NCI-H2227 (cell line): ENCODE results near the gene ENPP7.

ENCODE experiments used
- DNase-seq: peaks from one replicate; lab custom pipeline; 2025; ENCODE audit not compliant: unreplicated experiment; lab: John Stamatoyannopoulos, UW

ENPP7 gene

DNA sequence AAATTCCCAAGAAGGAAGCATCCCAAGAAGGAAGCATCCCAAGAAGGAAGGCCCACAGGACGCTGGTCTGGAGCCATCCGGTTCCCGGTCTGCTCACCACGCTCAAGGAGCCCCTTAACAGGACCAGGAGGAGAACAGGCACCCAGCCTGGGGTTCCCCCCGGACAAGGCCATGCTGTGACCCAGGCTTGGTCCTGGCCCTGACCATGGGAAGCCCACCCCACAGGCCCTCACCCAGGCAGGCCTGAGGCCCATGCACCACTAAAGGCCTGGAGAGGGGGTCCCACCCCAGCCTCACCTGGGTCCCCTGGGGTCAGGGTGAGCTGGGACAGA, 340 bp upstream of the ENPP7 start:
- DNase-seq, result no peak

DNA sequence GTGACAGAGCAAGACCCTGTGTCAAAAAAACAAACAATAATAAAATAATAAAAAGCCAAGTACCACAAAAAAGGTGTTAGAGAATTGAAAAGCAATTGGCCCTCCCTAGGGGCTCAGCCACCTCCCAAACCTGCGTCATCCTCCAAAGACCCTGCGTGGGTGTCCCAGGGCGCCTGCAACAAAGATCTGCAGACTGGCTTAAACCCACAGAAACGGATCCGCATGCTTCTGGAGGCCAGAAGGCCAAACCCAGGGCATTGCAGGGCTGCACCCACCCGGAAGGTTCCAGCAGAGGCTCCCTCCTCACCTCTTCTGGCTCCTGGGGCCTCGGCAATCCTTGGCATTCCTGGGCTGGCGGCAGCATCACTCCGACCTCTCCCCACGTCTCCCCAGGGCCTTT, 1.5 kb downstream of the ENPP7 start:
- no peak for DNase-seq

DNA sequence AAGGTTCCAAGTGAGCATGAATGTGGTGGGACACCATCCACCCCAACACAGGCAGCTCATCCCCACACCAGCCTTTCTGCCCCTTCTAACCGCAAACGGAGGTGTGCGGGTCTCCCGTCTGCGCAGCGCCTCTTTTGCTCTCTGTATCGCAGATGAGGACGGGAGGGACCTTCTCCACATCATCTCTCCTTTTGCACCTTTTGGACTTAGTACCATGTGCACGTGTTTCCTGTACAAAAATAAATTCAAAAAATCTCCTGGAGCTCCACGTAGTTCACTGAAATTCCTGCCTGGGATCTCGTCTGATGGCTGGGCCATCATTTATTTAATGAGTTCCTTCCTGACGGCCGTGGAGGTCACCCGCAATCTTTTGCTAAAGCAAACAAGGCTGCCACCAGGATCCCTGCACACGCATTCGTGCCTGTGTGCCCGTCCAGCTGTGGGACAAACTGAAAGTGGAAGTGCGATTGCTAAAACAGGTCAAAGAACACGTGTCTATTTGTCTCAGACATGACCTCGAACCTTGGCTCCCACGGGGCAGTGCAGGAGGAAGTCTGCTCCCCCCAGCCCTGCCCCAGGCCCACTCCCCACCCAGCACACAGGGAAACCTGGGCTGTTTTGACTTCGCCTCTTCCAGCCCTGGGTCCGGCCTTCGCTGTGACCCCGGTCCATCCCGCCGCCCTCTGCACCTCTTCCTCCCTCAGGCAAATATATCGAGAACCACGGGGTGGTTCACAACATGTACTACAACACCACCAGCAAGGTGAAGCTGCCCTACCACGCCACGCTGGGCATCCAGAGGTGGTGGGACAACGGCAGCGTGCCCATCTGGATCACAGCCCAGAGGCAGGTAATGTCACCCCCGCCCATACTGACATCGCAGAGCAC, 2.3 kb downstream of the ENPP7 start:
- DNase-seq, result no peak

DNA sequence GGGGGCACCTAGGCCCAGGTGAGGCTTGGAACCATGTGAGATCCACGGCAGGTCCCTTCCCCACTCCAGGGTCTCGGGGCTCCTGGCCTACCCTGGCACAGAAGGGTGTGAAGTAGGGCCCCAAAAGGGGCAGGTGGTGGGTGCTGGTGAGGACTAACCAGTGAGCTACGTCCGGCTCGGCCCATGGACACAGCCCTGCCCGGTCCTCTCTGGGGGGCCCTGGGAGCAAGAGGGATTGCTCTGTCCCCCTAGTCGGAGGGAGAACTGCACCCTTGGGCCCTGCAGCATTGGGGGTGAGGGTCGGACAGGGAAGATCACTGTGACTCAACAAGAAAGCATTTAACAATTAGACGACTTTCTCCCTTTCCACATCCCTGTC, 2.9 kb downstream of the ENPP7 start:
- no peak for DNase-seq

DNA sequence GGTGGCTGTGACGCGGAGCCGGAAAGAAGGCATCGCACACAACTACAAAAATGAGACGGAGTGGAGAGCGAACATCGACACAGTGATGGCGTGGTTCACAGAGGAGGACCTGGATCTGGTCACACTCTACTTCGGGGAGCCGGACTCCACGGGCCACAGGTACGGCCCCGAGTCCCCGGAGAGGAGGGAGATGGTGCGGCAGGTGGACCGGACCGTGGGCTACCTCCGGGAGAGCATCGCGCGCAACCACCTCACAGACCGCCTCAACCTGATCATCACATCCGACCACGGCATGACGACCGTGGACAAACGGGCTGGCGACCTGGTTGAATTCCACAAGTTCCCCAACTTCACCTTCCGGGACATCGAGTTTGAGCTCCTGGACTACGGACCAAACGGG, 4.4 kb downstream of the ENPP7 start:
- no peak for DNase-seq

DNA sequence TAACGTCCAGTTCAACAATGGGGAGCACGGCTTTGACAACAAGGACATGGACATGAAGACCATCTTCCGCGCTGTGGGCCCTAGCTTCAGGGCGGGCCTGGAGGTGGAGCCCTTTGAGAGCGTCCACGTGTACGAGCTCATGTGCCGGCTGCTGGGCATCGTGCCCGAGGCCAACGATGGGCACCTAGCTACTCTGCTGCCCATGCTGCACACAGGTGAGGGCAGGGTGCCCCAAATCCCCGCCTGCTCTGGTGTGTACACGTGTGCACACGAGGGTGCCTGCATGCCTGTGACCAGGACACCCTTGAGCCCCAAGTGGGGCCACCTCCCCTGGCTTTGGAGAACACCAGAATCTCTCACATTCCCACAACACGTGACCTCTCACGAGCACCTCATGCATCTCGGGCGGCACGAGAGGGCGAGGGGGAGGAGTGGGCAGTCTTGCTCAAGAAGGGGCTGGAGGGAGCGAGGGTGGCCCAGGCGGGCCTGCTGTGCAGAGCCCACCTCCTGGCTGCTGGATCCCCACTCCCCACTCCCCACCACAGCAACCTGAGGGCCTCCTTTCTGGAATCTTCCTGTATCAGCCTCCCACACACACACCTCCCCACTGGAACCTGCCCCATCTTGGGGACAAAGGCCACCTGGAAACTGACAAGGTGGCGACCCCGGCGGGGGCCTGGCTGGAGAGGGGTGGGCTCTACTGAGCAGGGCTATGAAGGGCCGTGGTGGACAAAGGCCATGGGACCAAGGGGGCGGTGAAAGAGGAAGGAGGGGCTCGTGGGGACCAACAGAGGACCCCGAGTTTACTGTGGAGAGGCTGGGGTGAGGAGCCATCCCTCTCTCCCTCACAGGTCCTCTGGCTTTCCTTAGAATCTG, 6.5 kb downstream of the ENPP7 start:
- no peak for DNase-seq

DNA sequence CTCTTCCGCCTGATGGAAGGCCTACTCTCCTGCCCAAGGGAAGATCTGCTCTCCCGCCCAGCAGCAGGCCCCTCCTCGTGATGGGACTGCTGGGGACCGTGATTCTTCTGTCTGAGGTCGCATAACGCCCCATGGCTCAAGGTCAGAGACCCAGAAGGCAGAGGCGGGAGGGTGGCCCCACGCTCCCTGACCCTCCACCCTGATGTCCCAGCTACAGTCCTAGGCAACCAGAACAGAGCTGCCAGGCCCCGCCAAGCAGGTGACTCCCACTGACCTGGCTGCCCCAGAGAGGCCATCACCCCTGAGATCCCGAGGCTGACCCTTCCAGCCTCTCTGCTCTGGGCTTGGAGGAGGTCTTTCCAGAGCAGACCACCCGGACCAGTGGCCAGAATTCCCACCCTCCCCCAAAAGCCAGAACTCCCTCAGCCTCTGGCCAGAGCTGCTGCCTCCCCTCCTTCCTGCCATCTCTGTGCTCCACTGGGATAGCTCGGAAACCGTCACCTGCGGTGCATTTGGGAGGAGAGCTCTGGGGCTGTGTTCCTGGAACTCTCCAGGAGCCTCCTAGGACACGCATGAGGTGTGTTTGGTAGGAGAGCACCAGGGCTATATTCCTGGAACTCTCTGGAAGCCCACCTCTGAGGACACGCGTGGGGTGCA, 7.3 kb downstream of the ENPP7 start:
- DNase-seq, result no peak

DNA sequence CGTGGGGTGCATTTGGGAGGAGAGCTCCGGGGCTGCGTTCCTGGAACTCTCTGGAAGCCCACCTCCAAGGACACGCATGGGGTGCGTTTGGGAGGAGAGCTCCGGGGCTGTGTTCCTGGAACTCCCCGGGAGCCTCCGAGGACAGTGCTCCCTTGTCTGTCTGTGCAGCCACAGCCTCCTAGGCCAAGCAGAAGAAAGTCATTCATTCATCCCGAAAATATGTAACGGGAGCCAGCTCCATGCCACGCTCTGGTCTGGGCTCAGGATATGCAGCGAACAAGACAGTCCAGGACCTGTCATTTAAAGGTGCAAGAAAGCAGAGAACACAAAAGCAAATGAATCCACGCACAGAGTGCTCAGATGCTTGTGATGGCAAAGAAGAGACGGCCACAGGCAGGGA, 7.9 kb downstream of the ENPP7 start:
- no peak for DNase-seq

DNA sequence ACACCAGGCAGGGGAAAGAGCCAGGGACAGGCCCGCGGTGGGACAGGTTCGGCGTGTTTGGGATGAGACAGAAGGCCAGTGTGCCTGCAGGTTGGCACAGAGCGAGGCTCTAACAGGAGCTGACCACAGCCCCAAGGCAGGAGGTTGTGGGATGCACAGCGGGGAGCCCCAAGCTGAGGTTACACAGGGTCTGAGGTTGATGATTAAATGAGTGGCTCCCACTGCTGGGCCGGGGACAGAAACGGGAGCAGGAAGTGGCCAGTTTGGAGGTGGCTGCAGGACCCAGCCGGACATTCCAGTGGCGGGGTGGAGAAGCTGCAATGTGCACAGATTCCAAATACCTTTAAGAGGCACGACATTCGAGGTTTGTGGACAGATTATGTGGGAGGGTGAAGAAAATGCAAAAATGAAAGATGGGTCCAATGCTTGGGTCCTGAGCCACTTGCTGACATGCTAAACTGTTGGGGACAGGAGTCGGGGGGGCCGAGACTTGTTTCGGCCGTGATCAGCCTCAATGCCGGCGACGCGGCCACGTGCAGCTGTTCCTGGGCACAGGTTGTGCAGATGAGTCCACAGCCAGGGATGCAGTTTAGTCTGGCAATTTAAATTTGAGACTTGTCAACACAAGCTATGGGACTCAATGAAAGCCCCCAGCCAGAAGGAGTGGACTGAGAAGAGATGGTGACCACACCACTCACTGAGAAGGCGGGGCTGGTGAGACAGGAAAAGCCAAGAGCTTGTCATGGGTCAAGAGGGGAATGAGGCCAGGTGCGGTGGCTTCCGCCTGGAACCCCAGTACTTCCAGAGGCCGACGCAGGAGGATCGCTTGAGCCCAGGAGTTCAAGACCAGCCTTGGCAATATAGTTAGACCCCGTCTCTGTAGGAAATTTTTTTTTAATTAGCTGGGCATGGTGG, 8.7 kb downstream of the ENPP7 start:
- no peak for DNase-seq

DNA sequence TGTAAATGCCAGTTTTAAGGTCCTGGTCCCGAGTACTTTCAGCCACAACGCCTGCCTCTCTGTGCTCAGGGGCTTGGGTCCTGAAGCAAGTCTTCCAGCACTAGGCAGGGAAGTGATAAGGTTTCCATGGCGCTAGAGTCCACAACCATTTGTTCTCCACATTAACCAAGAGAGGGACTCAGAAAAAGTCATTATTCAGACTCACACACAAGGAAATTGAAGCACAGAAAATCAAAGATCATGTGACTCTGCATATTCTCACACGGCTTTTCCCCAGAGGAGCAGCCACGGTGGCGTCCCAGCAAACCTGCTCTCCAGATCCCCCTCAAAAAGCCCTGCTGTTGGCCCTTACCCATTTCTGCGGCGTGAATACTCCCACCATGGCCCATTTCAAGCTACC, 9.7 kb downstream of the ENPP7 start:
- DNase-seq, result no peak

DNA sequence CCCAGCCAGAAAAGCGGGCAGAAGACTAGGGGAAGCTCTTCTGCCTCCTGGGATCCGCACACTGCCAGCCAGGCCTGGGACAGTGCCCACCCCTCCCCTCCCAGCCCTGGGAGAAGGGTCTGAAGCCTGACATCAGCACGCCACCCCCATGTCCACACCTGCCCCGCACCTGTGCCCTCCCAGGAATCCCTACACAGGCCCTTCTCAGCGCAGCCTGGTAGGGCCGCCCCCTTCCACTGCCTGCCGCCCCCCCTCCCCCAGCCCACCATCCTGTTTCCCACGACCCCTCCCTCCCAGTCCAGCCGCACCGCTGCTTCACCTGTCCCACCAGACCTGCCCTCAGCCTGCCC, 10.6 kb downstream of the ENPP7 start:
- DNase-seq, result no peak

DNA sequence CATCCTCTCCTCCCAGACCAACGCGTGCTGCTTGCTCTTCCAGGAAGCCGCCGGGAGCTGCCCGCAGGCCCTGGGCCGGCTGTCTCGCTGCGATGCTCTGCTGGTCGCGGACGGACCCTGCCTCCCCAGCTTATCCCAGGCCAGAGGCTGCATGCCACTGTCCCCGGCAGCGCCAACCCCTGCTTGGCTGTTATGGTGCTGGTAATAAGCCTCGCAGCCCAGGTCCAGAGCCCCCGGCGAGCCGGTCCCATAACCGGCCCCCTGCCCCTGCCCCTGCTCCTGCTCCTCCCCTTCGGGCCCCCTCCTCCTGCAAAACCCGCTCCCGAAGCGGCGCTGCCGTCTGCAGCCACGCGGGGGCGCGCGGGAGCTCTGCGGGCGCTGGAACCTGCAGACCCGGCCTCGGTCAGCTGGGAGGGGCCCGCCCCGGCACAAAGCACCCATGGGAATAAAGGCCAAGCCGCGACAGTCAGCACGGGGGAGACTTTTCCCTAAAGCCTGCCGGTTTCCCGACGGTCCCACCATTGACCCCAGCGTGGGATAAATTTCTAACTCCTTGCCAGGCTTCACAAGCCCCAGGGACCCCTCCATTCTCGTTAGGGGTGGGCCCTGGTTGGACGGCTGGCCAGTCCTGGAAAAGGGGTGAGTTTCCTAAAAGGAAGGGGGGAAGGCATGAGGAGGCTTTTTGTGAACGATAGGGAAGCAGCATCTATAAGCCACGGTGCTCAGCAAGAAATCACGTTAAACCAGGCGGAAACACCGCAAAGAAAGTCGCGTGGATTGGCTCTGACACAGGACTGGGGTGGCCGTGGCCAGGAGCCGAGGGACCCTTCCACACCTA, 11.2 kb downstream of the ENPP7 start:
- peak; percentile 90 for DNase-seq

DNA sequence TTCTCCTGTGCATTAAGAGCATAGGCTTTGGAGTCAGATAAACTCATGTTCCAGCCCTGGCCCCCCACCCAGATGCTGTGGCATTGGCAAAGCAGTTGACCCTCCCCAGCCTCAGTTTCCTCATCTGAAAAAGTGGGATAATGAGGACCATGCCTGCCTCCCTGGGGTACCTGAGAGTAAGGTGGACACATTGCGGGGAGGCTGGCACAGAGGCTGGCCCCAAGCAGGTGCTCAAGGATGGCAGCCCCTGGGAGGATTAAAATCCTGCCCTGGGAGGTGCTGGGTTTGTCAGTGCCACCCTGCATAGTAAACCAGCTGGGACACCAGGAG, 11.8 kb downstream of the ENPP7 start:
- no peak for DNase-seq

DNA sequence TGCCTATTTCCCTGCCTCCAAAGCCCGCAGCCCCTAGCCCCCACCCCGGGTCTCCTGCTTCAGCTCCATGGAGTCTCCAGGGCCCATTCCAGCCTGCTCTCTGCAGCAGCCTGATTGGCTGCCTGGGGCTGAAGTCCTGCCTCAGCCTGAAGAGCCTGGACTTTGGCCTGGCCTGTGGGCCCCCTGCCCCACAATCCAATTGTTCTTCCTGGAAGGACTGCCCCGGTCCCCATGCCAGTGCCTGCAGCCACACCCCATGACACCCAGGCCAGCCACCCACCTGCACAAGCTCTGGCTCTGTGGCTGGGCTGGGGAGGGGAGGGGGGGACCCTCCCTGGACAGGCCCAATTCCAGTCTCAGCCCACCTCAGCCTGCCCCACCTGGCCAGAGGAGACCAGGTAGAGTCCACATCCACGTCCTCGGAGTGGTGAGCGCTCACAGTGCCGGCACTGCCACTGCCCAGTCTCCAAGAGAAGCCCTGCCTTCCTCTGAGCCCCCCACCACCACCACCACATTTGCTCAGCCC, 12.3 kb downstream of the ENPP7 start:
- no peak for DNase-seq

DNA sequence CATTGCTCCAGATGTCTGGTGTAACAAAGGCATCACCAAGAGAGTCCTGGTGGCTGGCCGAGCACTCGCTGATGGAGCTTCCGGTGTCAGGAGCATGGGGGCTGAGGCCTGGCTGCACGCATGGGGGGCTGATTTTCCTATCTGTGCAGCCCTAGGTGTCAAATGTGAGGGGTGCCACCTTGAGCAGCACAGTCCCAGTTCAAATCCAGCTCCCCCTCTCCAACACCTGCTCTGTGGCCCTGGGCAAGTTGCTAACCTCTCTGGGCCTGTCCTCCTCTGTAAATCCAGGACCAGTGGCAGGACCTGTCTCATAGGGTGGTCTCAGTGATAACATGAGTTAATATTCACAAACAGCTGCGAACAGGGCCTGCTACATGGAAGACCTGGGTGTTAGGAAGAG, 12.9 kb downstream of the ENPP7 start:
- DNase-seq, result no peak

DNA sequence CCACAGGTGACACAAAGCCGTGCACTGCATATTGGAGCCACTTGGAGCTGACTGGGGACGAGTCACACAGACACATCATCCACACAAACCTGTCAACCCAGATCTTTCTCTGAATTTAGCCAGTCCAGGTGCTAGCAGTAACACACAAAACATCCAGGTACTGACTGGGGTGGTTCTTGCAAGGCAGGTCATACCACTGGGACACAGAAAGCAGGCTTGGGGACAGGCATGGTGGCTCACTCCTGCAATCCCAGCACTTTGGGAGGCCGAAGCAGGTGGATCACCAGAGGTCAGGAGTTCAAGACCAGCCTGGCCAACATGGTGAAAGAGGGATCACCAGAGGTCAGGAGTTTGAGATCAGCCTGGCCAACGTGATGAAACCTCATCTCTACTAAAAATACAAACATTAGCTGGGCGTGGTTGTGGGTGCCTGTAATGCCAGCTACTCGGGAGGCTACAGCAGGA, 14.9 kb downstream of the ENPP7 start:
- no peak for DNase-seq

DNA sequence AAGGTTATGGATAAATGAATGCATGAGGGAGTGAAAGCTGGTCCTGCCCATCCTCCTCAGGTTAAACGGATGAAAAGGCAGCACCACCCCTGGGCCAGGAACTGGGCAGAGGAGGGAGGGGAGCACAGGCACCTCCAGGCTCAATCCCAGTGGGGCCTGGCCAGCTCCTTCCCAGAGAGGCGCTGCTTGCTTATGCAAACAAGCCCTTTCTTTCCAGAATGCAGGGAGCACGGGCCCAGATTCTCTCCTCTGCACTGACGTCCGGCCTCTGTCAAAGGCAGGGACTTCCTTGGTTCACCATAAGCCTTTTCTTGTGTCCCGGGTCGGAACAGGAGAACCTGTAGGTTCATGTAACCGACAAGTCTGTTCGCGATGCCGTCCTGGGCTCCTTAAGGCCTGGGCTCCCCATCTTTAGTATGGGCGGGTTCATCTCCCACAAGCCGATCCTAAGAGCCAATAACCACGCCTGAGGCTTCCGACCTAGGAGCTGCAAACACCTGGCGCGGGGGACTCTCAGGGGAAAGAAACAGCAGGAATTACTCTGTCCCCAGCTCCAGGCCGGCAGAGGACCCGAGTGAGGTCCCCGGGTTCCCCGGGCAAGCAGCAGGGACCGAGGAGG, 16.3 kb downstream of the ENPP7 start:
- DNase-seq, result peak; percentile 48

DNA sequence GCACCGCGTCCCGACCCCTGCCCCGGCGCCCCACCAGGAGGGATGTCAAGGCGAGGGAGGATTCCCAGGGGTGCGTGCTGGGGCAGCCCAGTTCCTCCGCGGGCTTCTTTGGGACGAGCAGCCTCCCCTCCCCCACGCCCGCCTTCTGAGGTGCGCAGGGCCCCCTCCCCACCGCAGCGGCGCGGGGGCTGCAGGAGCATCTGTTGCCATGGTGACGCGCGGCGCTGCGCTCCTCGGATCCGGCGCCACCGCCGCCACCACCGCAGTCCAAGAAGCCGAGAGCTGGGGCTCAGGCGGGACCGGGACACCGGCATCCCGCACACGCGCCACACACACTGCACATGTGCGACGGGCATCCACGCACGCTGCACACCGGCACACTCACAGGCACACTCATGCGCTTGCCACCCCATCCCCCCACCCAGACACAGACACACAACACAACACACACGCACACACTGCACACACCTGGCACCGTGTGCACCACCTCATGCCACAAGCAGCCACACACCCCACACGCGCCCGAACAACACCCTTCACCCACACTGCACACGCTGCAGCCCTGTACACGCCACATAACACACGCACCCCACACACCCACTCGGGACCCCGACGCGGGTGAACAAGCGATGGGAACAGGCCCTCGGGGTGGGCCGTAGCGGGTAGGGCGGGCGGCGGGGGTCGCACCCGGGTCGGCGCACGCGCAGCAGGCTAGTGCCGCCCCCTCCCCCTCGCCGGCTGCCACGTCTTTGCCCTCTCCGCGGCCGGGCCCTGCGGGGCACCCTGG, 17.0 kb downstream of the ENPP7 start:
- peak; percentile 87 for DNase-seq
